CD4-positive, alpha-beta T cell treated with Interleukin-1 beta for 1 hour (primary cell): ENCODE measurements around the gene CD274.

ENCODE experiments used
- DNase-seq, 2 donors: peaks; one replicate each; pipeline ENCODE4 v3.0.0-alpha.2; 2020 to 2022

The CD274 gene

DNA sequence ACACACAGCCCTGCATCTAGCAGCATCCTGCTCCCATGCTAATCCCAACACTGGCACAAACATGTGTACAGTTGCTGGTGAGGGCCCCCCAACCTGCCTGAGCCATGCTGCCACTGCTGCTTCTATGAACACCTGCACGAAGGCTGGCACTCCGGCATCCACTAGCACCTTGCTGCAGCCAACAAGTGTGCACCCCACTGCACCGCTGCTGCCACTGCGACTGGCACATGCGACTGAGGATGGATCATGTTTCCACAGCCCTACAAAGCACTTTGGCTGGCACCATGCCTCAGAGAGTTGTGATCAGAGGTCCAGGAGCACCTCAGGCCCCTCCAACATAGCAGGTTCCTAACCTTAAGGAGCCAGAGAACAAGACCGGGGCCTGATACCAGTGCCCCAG lies 52.2 kb downstream of the CD274 start:
- no peak for DNase-seq

- no peak for DNase-seq
Observed at GRCh38 chr9:5509573-5509972, 59.2 kb downstream of the CD274 start.

GRCh38 chr9:5510360-5510931 lies 60.1 kb downstream of the CD274 start, which contains the start of gene PDCD1LG2:
PDCD1LG2 (plus strand) TSS chr9:5510531; CDS start chr9:5522547, 12,016 bp downstream.
- peak in 1 of 2 donors; percentile 32 for DNase-seq

GRCh38 chr9:5510989-5511388 lies 60.6 kb downstream of the CD274 start:
- no peak for DNase-seq

DNA sequence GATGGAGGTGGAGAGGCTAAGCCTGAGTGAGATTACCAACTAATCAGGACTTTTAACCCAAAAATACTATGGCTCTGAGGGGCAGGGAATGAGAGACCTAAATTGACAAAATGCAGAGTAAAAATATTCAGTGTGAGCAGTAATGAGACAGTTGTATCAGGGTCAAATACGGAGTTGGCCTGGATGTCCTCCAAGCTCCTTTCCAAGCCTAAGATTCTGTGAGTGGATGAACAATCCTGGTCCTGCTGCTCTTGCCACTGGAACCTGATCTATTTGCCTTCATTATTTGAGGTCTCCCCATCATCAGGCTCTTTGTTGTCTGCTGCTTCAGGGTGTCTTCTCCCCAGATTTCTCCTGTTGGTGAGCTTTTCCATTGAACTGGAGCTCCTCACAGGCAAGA lies 61.1 kb downstream of the CD274 start:
- no peak for DNase-seq

- no peak for DNase-seq
Observed at GRCh38 chr9:5511935-5512580, 61.7 kb downstream of the CD274 start.

DNA sequence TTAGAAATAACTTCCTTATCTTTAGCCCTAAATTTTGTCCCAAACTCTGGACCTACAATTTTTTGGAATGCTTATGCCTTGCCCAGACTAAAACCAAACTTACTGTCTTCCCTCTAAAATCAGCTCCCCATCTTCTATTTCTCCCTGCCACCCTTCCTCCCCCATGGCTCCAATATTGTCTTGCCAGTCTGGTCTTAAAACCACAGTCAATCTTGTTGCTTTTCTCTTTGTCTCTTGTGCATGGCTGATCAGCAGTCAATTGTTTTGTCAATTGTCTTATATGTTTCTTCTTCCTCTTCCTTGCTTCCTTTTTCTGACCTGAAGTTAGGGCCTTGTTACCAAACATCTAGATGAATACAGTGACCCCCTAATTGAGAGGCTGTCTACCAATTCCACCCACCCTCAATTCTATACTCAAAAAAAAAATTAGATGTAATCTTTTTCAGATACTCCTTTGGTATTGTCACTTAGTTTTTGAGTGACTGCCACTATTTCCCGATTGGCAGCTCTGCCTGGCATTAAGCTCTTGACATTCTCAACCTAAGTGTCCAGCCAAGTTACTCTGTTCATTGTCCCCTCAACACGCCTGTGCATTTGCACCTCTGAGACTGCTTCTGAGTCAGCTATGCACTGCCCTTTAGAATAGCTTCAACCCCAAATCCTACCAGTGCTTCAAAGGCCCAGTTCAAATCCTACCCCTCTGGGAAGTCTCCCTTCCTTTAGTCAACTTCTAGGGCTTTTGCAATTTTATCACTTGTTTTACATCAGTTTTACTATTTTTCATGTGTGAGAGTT lies 62.5 kb downstream of the CD274 start:
- DNase-seq: no peak

DNA sequence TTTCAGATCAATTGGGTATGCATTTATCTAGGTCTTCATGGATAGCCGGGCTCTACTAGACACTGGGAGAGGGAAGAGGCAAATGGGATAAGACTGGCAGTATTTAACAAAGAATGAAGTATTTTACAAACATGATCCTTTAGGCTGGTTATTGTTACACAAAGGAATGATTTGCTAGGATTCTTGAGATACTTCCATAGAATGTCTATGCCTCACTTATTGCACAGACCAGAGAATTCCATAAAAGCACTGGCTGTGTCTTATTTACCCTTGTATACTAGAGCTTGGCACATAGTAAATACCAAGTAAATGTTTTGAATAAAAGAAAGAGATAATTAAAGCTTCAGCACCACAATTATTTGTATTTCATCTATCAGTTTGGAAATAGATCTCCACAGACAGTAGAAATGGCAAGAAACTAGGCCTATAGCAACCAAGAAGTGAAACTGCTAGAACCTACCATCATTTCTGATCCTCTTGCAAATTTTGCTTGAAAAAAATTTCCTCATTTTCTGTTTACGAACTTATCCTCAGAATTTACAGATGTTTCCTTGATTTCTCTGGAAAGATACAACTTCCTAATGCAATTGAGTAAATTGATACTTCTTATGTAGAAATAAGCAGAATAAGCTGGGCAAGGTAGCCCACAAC lies 63.7 kb downstream of the CD274 start:
- DNase-seq: no peak

GRCh38 chr9:5514617-5515260 lies 64.4 kb downstream of the CD274 start:
- DNase-seq: no peak

GRCh38 chr9:5515261-5515650 lies 64.9 kb downstream of the CD274 start:
- DNase-seq: no peak

DNA sequence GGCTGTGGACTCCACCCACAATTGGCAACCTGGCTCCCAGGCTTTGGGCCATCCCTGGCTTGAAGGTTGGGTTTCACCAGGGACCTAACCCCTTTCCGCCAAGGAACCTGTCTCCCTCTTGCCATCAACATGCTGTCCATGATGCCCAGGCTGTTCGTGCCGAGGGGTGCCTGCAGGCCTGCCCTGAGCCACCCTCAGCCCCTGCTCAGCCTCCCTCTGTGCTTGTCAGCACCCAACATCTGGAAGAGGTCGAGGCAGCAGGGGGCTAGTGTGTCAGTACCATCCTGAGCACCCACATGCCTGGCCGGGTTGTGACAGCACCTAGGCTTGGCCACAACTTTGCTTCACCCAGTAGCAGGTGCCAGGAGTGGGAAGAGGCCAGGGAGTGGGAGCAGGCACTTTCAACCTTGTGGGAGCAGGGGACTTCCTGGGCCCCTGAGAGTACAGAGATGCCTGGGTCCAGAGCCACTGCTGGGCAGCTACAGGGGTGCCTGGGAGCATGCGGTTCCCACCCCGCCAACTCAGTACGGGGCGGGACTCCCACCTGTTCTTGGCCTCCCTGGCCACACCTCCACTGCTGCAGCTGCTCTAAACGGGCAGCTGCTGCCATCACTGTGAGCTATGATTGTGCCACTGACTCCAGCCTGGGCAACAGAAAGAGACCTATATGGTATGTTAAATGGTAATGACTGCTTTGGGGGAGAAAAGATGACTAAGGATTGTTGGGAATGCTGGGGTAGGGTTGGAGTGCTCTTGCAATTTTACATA lies 66.3 kb downstream of the CD274 start:
- no peak for DNase-seq

- DNase-seq: no peak
Observed at GRCh38 chr9:5518171-5518936, 68.0 kb downstream of the CD274 start.

- DNase-seq: no peak
Observed at GRCh38 chr9:5518937-5519319, 68.6 kb downstream of the CD274 start.
